PC-9 (cell line): ENCODE measurements around the gene C6orf118.

Source experiments
- CTCF ChIP-seq: fragments of 200-600 bp; sonication (generic); conservative IDR thresholded peaks from 2 replicates; pipeline ENCODE4 v1.6.1; 2017; ENCODE audit warnings: mixed run types, antibody characterized with exemption, mild to moderate bottlenecking, moderate library complexity
- EZH2 ChIP-seq: fragments of 200-600 bp; sonication (generic); IDR thresholded peaks from 2 replicates; pipeline ENCODE4 v1.8.0; 2017; ENCODE audit warnings: antibody characterized with exemption, low read depth

- TF ChIP-seq EZH2 (no peak), CTCF (no peak)
Observed at GRCh38 chr6:165298402-165298801, 11.0 kb downstream of the C6orf118 start.
